ACHN (cell line): ENCODE data around the gene ANO1.

Experiments
- DNase-seq: peaks from one replicate; pipeline ENCODE4 v3.0.0-alpha.2; 2015
- in situ Hi-C: cut with HindIII; loops from 2 replicates; pipeline ENCODE4 v1.10.0; 2017; ENCODE audit warnings: low sequenced_read_pairs, low pct_ligation_motif_present, low pct_unique_long_range_greater_than_20kb

ANO1 gene

GRCh38 chr11:70106757-70107156 lies 28.6 kb downstream of the ANO1 start:
- no peak for DNase-seq
- in situ Hi-C loops: no loop called here

DNA sequence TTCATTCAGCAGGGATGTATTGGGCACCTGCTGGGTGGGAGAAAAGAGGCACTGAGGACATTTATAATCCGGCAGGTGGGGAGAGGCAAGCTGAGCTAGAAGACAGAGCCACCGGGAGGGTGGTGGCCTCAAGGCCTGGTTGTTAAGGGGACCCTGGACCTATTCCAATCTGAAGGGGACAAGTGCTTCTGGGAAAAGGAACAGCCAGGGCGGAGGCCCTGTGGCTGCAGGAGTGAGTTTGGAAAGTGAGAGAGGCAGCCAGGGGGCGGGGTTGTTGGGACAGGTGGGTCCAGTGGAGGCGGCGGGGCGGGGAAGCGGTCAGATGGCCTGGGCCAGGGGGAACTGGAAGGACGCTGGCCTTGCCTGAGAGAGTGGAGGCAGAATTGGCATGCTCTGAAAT lies 29.1 kb downstream of the ANO1 start:
- no peak for DNase-seq
- in situ Hi-C loops: no loop called here

- in situ Hi-C loops: no loop called here
- no peak for DNase-seq
Measured at GRCh38 chr11:70107756-70108155, 29.6 kb downstream of the ANO1 start.

- in situ Hi-C loops: no loop called here
- no peak for DNase-seq
Measured at GRCh38 chr11:70108250-70108649, 30.1 kb downstream of the ANO1 start.

- in situ Hi-C loops: no loop called here
- no peak for DNase-seq
Measured at GRCh38 chr11:70109006-70109405, 30.9 kb downstream of the ANO1 start.

- in situ Hi-C loops: no loop called here
Measured at GRCh38 chr11:70109903-70110302, 31.8 kb downstream of the ANO1 start.

GRCh38 chr11:70110538-70111055 lies 32.5 kb downstream of the ANO1 start:
- DNase-seq: no peak
- in situ Hi-C loops: no loop called here

More at GRCh38 chr11:70109903-70110302, 31.8 kb downstream of the ANO1 start:
- DNase-seq: no peak

GRCh38 chr11:70111269-70112016 lies 33.3 kb downstream of the ANO1 start:
- DNase-seq: peak; percentile 9
- in situ Hi-C loops: no loop called here

- in situ Hi-C loops: no loop called here
- no peak for DNase-seq
Measured at GRCh38 chr11:70112017-70112434, 33.9 kb downstream of the ANO1 start.

DNA sequence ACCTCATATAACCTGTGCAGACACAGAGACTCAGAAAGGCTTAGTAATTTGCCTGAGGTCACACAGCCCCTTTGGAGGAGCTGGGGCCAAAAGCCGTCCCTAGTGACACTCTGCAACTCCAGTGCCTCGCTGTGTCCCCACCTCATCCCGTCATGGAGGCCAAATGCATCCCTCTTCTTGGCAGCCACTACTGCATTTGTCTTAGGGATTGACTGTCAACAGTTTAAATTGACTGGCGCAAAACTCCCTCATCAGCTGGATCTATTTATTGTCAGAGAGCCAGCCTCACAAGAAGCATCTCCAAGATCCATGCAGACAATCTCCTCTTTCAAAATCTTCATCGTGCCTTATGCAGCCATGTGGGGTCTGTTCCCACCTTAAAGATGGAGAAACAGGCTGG lies 35.7 kb downstream of the ANO1 start:
- DNase-seq: no peak
- in situ Hi-C loops: no loop called here

DNA sequence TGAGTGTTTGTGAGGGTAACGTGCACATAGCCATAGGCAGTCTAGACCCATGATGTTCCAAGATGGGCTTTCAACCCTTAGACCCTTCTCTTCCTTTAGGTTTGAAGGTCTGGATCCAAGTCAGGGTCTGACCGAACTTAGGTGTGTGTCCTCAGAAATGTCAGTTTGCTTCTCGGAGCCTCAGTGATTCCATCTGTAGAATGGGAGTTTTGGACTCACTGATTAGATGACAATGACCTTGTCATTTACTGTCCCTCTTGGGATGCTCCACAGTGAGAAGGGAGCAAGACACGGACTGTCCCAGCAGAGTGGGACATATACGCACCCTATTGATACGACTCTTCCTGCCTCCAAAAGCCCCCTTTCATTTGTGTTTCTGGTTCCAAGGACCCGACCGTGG lies 37.7 kb downstream of the ANO1 start:
- in situ Hi-C loops: no loop called here

DNA sequence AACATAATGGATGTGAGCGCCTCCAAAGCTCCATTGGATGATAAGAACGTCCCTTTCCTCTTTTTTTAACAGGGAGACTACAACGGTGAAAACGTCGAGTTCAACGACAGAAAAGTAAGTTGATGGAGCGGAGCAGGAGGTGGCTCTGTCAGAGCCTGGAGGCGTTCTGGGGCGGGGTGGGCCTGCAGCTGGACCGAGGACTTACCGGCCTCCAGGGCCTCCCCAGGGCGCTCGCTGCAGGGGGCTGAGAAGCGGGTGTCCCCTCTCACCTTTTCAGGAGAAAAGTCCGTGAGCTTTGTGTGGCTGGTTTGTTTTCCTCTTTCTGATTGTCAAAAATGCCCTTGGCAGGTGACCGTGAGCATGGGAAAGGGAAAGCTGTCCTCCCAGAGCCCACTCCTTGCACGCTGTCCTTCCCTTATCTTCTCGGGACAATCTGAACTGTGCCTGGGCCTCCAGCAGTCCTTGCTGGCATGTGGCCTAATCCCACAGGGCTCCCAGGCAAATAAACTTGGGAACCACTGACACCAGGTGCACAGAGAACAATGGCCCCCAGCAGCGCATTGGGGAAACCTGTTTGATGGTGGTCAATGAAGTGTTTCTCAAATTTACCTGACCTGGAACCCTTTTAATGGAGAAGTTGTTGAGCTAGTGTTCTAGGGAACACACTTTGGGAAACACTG lies 38.4 kb downstream of the ANO1 start:
- in situ Hi-C loops: no loop called here

More for the DNA sequence above, 37.7 kb downstream of the ANO1 start:
- DNase-seq: no peak

DNA sequence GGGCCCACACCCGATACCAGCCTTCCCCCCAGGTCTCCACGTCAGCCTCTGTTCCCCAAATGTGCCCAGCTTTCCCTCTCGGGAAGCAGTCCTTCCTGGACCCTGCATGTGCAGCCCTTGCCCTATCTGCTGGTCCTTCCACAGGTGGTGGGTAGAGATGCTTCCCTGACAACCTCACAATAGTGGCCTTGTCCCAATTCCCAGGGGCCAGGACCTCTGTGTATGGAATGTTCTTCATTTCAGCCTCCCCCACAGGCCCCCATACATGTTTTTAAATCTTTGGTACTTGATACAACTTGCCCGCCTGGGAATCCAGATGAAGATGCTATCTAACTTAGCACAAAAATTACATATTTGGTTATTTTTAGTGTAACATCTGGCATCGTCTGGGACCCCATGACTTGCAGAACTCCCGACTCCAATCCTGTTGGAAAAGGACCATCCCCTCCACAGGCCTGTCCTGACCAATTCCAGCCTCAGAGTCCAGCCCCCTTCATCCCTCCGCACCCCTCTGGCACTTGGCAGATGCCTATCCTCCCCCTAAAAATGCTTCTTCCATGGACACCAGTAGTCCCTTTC lies 39.5 kb downstream of the ANO1 start:
- in situ Hi-C loops: no loop called here
- no peak for DNase-seq

More for the DNA sequence above, 38.4 kb downstream of the ANO1 start:
- DNase-seq: no peak

DNA sequence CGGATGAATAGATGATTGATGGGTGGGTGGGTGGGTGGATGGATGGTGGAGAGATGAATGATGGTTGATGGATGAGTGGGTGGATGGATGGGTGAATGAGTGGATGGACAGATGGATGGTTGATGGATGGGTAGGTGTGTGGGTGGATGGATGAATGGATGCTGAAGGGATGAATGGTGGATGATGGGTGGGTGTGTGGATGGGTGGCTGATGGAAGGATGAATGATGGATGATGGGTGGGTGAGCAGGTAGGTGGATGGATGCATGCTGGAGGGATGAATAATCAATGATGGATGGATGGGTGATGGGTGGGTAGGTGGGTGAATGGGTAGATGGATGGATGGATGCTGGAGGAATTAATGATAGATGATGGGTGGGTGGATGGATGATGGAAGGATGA lies 40.5 kb downstream of the ANO1 start:
- in situ Hi-C loops: no loop called here
- no peak for DNase-seq

GRCh38 chr11:70119502-70119901 lies 41.4 kb downstream of the ANO1 start:
- in situ Hi-C loops: no loop called here
- DNase-seq: no peak

DNA sequence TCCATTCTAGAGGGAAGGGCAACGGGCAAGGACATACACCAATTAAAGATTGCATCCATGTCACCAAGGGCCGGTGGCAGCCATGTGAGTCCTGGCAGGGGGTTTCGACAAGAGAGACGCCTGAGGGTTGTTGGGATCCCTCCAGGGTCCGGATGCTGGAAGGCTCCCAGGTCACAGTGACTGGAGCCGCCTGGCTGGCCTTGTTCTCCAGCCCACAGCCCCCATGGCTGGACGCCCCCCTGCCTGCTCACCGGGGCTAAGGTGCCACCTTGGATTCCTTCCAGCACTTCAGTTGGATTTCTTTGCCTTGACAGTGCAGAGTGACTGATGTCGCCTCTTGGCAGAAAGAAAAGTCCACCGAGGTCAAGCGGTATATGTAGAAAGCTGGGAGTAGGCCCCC lies 42.6 kb downstream of the ANO1 start:
- DNase-seq: no peak
- in situ Hi-C loops: no loop called here

DNA sequence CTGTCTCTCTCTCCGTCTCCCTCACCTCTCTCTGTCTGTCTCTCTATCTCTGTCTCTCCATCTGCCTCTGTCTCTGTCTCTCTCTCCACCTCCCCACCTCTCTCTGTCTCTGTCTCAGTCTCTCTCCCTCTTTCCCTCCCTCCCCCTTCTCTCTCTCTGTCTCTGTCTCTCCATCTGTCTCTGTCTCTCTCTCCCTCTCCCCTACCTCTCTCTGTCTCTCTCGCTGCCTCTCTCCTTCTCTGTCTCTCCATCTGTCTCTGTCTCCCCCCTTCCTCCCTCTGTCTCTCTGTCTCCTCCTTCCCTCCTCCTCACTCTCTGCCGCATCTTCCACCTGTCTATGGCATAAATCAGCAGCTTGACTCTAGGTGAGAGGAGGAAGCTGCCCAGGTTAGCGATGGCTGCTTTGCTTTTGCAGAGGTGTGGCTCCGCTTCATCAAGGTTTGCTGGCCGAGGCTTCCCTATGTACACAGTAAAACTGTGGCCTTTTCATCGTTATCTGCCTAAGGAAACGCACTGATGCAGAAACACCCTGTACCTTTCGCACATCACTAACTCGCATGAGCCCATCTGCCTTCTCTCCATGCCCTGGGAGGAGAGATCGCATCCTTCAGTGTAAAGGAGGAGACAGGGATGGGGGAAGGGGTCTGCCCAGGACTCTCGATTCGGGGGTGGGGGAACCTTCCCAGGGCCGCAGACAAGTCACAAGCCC lies 44.5 kb downstream of the ANO1 start:
- in situ Hi-C loops: no loop called here
- DNase-seq: no peak

GRCh38 chr11:70123711-70124110 lies 45.6 kb downstream of the ANO1 start:
- DNase-seq: no peak
- in situ Hi-C loops: no loop called here
